NCI-H2171 (cell line): ENCODE data around the gene GUCD1.

Experiments used
- DNase-seq: peaks from one replicate; lab custom pipeline; 2025; lab: John Stamatoyannopoulos, UW

Gene GUCD1

DNA sequence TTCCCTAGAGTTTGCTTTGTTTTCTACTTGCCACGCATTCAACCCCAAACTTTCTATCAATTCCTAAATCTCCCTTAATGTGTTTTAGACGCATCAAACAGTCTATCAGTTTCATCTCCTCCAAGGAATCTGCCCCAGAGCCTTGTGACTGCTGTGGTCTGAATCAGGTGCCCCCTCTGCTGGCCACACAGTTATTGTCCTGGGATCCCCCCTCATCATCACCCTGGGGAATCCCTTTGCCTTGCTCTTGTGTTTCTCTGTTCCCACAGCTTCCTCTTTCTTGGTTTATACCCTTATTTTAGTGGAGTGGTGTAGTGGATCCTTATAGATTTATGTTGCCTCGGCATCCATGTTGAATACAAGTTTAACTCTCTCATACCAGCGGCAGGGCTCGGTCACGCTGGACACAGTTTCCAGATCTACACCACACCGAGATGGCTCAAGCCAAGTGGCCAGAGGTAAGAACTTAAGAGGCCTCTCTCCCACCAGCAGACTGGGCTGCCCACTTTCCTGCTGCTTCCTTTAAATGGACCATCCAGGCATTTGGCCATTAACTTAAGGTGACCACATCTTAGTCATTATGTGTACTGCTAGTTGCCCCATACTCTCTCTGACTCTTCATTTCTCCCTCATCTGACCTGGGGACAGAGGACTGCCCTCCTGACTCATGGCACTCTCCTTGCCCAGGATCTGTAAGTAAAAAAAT is 51.6 kb downstream of the GUCD1 start:
- no peak for DNase-seq

DNA sequence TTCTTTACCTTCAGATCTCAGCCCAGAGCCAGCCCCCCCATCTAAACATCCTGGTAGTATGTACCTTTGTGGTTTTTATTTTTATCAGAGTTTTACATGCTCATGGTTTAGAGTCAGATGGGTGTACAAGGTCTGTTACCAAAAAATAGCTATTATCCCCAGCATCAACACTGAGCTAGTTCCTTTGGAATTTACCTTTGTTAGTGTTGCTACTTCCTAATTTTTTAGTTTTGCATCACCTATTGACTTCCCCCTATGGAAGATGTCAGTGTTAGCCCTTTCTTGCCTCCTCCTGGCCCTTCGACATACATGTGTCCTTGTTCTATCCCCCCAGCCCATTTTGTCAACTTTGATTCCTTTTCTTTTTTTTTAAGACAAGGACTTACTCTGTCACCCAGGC is 52.4 kb downstream of the GUCD1 start:
- no peak for DNase-seq

DNA sequence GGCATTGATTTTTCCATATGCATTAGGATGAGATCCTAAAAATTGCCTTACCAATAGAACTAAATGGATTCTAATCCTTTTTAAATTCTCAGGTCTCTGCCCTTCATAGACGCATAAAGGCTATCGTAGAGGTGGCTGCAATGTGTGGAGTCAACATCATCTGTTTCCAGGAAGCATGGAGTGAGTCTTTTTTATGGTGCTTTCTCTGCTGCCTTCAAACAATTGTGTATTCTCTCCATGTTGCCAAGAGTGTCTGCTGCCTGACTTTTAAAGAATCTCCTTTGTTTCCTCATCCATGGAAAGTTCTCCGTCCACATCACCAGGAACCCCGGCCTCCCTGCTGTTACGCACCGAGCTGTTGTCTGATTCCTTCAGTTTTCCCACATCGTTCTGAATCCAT is 52.9 kb downstream of the GUCD1 start:
- no peak for DNase-seq

DNA sequence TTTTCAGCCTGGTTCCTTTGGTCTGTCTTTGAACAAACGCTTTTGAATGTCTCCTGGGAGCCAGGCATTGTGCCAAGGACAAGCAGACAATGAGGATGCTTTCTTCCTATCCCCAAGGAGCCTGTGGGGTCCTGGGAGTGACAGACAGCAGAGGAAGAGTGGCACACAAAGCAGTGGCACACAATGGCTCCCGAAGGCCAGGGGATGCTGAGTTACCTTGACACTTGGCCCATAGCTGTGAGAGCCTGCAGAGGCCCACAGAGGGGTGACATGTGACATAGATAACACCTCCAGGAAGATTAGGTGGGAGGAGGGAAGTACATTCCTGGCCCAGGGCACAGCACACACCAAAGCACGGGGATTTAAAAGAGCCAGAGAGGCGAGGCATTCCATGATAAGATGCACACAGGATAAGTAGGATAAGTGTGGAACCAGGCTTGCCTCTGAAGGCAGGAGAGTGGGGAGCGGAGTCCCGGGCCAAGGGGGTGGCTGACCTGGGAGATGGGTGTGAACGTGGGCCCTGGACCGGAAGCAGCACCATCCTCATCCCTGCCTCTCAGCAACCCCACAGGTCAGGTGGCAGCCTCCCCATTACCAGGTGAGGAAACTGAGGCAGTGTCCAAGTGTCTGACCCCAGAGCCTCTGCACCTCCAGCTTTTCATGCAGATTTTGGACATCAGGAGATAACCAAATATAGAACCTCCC is 53.5 kb downstream of the GUCD1 start:
- DNase-seq, result no peak

DNA sequence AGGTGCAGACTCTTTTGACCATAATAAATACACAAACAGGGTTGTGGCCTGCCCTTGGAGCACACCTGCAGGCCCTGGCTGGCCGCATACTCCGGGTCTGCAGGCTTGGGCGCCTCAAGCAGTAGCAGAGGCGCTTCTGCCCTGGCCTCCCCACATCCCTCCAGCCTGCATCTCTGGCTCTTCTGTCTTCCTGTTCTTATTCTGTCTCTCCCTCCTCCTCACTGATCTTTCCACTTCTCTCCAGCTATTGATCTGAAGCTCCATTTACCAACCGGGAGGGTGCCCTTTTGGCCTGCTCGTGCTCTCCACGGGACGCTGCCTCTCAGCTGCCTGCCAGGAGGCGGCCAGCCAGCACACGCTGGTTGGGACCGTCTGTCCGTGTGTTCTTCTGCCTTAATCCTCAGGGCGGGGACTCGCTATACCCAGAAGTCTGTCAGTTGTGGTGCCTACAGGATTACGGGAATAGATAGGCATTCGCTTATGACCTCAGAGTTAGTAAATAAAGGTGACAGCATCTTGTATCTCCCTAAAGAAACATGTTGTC is 54.6 kb downstream of the GUCD1 start:
- DNase-seq, result no peak

DNA sequence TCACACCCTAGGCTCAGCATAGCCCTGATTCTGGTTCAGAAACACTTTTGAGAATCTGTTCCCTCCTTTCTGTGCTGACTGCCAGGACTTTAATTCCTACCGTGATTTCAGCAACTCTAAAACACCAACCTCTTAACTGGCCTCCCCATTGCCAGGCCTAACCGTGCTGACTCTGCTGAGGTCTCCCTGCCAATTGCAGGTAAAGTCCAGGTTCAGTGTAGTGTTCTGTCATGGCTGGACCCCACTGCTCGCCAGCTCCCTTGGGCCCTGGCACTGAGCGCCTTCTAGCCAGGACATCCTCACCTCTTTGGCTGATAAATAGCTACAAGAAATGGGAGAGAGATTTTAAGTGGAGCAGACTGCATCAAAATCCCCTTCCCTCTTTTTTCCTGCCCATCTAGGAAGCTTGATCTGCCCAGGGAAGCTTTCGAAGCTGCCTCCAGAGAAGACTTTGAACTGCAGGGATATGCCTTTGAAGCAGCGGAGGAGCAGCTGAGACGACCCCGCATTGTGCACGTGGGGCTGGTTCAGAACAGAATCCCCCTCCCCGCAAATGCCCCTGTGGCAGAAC is 55.1 kb downstream of the GUCD1 start:
- DNase-seq, result no peak

DNA sequence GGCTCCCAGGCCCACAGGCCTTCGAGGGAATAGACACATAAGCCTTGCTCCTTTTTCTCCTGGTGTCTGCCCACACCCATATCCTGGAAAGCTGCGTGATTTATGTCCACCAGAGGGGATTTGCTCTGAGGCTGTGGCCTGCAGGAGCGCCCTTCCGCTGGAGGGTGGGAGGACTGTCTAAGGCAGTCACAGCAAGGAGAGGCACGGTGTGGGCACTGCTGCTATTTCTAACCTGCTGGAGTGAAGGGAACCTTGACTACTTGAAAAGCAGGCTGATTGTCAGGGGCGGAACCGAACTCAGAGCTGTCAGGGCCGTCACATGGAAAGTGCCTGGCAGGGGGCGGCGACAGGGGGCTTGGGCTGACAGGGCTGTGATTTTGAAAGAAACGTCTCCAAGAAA is 56.1 kb downstream of the GUCD1 start:
- no peak for DNase-seq

DNA sequence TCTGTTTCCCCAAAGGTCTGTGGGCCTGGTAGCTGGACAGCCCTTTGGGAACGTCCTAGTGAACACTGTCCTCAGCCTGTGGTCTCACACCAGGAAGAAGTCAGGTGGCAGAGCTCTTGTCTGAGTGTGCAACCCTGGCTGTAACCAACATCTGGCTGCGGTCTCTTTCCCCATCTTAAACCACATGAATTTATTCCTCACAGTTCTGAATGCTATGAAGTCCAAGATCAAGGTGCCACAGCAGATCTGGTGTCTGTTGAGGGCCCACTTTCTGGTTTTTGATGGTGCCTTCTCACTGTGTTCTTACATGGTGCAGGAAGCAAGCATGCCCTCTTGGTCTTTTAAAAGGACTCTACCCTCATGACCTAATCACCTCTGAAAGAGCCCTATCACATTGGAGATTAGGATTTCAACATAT is 57.1 kb downstream of the GUCD1 start:
- DNase-seq, result no peak

DNA sequence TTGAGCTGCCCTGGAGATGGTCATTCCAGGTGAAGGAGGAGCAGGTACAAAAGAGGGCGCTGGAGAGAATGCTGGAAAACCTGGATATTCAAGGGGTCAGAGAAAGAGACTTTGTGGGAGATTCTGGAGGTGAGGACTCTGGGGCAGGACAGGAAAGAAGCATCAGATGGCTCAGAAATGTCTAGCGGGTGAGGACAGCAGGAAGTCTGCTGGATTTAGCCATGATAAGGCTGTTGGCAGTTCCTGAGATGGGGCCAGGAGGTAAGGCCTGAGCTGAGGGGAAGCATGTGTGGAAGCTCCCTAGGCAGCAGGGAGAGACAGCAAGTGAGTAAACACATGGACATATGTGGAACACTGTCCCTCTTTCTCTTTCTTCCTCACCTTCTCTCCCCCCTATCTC is 58.3 kb downstream of the GUCD1 start:
- DNase-seq, result no peak

DNA sequence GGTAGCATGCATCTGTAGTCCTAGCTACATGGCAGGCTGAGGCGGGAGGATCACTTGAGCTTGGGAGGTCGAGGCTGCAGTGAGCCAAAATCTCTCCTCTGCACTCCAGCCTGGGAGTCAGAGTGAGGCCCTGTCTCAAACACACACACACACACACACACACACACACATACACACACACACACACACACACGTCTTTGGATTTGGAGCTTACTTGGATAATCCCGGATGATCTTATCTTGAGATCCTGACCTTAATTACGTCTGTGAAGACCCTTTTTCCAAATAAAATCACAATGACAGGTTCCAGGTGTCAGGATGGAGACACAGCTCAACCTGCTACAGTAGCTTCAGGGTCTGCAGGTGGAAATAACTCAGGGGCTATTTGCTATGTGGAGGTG is 58.7 kb downstream of the GUCD1 start:
- DNase-seq, result no peak

DNA sequence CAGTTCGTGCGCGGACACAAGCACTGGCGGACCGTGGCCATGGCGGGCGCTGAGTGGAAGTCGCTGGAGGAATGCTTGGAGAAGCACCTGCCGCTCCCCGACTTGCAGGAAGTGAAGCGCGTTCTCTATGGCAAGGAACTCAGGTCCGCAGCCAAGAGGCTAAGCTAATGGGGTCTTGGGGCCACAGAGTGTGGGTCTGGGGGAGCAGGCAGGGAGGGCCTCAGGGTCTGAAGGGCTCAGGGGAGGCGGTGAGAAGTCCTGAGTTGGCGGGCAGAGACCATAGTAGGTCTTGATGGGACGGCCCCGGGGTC is 59.6 kb downstream of the GUCD1 start:
- no peak for DNase-seq

DNA sequence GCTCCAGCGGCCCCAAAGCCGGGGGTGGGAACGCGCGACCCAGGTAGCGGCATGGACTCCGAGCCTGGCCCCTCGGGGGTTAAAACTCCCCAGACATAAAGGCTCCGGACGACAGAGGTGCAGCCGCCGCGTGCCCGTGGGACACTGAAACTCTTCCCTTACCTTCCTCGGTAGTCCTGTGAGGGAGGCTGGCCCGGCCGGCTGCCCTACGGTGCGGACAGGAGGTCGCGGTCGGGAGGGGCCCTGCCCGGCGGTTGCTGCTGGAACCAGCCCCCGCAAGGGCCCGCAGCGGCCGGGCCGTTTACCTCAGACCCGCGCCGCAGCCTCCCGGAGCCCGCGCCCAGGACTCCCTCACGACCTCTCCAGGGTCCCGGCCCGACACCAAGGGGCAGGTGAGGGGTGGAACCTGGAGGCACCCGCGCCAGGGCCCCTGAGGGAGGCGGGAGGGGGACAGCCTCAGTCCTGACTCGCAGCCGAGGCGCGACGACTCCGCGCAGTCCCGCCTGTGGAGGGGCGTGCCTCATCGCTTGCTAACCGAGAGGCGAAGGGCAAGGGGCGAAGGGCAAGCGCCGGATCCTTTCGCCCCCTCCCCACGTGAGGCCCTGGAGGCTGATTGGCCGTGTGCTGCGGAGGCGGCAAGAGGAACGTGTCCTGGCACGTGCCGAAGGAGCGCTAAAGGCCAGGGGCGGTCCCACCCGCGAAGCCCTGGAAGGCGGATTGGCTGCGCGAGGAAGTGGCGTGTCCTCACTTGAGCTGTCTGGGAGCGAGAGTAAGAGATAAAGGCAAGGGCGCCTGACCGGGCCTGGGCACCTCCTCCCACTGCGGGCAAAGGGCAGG is 60.2 kb downstream of the GUCD1 start, which contains the start of gene UPB1:
Gene UPB1 (plus strand): TSS at position 805 of the 837 bp plus-strand sequence. CDS start 72 bp downstream, outside the sequence.
- no peak for DNase-seq

DNA sequence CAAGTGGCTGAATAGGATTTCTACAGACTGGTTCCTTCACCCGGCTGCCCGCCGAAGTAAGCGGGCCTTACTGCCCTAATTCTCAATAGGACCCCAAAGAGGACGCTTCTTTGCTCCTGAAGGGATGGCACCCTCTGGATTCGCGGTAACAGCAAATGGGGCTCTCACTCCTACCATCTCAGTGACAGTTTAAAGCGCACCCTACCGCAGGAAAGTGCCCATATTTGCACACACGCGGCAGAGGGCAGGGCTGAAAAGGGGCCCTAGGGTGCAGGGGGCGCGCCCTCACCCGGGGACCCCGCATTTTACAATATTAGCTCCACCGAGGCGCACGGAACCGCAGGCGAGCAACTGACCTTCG is 60.8 kb downstream of the GUCD1 start:
- DNase-seq, result no peak

DNA sequence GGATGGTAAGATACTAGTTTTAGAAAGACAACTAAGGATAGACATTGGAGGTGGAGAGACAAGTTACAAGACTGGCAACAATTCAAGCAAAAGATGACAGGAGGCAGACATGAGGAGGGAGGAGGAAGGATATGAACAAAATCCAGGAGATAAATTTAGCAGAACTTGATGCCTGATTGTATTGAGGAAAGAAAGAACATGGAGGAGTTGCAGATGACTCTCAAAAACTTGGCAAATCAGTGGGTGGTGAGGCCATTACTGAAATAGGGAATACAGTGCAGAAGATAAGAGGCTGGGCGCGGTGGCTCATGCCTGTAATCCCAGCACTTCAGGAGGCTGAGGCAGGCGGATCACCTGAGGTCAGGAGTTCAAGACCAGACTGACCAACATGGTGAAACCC is 62.5 kb downstream of the GUCD1 start:
- no peak for DNase-seq
